ENCODE data around the gene ST6GAL1.
"Not testable (repeated sequence)": the region's sequence is repeated elsewhere in the genome, so short reads cannot be mapped to it uniquely, and the experiment has no call there.

ST6GAL1 gene

DNA sequence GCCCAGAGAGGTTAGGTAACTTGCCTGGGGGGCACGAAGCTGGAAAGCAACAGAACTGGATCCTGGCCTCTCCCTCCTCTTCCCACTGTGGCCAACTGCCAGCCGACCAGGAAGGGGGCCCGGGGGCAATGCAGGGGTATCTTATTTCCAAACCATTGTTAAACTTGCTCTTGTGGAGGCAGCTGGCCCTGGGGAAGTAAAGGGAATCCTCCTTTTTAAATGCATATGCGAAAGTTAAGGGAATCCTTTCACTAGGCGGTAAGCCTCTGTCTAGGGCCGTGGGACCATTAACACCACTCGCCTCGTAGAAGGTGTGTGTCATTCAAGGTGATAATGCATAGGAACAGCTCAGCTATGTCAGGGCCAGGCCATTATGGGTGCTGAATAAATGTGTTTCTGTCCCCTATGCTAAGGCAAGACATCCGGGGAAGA lies 68.6 kb downstream of the ST6GAL1 start:
- no peak for DNase-seq

DNA sequence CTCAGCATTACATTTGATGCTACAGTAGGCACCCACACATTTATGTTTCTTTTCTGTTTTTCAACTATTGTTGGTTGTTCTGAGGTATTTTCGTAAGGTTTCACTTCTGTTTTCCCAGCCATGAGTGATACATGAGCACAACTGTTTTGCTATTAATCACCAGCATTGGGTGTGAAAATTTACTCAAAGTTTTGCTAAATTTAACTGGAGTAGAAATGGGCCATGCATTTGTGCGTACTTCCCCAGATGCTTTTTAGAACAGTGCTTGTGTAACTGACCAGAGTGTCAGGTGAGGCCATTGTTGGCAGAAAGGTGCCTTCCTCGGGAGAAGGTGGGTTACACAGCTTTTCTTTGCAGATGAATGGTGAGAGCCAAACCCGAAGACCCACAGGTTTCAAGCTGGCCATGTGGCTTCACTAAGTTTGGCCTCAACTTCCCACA lies 70.4 kb downstream of the ST6GAL1 start:
- DNase-seq, result no peak

DNA sequence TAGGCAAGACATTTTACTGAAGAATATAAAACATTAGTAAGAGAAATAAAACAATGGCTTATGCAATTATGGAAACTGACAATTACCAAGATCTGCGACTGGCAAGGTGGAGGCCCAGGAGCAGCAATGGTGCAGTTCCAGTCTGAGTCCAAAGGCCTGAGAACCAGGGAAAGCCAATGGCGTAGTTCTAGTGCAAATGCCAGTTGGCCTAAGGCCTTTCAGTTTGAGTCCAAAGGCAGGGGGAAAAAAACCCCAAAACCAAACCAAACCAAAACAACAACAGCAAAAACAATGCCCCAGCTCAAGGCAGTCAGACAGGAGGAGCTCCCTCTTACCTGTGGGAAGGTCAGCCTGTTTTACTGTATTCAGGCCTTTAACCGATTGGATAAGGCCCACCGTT lies 72.6 kb downstream of the ST6GAL1 start:
- no peak for DNase-seq

DNA sequence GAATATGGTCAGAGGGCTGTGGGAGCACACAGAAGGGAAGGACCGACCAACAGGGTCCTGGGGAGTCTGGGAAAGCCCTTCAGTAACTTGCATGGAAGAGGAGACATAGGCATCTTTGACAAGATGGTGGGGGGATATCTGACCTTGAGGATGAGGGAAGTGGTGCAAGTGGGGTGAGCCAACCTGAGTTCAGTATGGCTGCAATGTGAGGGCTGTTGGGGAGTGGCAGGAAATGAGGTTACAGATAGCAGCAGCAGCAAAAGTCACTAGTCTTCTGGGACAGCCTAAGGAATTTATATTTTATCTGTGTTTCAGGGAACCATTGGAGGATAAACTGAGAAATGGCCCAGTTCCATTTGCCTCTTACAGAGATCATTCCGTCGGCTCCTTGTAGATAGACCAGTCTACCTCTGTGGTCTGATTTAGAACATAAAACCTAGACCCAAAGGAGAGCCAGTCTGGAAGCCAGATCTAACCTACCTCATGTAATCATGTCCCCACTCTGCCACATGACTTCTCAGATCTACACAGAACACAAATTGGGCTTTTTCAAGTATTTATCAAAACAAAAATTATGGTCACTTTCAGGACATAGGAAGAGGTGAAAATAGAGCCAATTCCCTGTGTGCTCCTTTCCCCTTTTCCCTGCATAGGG lies 75.6 kb downstream of the ST6GAL1 start:
- no peak for DNase-seq

DNA sequence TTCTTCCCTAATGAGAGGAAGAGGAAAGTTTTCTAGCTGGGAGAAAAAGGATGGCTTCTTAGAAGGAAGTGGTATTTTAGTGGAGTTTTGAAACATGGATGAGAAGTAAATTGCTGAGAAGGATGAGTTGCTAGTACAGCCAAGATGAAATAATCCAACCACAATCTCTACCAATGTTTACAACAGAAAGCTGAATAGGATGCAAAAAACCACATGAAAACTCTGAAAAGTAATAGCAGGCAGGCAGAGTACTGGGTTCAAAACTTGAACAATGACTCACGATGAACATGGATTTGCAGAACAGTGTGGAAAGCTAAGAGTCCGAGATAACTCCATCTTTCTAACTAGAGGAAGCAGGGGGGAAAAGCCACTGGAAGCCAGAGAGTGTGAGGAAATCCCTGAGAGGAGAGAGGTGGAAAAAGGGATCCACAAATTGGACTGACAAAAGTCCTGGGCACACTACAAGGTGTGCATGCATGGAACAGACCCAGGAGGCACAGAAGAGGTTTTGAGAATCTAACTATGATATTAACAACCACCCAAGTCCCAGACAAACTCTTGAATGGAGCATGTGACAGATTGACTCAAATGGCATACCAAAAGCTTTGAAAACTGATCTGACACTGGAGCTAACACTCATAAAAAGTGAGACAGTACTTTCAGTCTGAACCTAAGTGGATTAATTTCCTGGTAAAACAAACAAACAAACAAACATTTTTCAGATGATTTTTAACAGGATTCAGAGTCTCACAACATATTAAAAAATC lies 76.7 kb downstream of the ST6GAL1 start:
- no peak for DNase-seq

DNA sequence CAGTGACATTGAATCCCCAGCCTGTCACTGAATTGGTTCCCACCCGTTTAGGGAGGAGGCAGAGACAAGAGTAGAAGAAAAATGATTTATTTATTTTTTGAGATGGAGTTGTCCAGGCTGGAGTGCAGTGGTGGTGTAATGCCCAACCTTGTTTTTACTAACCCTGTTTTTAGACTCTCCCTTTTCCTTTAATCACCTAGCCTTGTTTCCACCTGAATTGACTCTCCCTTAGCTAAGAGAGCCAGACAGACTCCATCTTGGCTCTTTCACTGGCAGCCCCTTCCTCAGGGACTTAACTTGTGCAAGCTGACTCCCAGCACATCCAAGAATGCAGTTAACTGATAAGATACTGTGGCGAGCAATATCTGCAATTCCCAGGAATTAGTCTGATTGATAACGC lies 80.1 kb downstream of the ST6GAL1 start:
- DNase-seq, result not testable (repeated sequence)

DNA sequence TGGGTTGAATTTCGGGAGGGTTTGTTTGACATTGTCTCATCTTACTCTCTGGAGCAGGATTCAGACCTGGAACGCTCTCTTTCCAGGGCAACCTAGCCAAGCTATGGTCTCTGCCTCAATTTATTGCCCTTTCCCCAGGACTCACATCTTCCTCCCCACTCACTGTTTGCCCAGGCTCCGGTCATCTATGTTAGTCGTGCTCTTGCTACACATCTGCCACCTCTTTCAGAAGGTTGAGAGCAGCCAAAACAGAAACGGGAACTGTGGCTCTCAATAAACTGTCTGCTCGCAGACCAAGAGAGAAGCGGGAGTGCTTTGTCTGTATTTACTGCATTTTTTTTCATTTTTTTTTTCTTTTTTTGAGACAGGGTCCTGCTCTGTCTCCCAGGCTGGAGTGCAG lies 81.6 kb downstream of the ST6GAL1 start:
- DNase-seq, result no peak

DNA sequence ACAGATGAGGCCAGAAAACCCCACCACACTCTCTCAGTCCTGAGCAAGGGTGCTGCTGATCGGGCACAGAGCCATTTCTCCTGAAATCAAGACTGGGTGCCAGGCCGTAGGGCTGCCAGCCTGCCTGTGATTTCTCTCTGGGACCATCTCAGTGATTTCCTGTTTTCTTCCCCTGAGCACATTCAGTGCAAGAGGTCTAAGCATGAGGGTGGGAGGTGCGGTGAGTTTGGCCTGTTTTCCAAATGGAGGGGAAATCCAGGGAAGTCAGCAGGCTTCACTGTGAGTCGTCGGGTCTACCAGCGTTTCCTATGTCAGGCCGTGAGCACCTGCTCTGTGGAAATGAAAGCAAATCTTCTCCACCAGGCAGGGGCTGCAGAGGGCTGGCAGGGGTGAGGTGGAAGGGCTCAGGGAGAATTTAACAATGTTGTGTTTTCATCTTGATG lies 82.3 kb downstream of the ST6GAL1 start:
- peak; percentile 66 for DNase-seq

DNA sequence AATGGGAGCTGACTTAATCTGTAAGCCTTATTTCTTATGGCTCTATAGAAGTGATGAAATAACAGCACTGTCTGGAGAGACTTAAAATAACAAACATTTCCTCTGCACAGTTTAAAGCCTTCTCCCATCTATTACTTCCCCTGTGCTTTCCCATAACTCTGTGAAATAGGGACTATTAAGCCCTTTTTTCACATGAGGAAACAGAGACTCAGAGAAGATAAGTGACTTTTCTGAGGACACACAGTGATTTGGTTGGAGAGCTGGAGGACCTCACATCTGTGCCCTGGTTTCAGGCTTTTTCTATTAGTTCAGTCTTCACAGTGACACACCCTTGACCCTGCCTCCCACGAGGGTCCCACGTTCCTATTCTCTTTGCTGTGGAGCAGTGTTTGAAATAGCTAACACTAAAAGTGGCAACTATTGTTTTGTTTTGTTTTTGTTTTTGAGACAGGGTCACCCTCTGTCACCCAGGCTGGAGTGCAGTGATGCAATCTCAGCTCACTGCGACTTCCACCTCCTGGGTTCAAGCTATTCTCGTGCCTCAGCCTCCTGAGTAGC lies 82.9 kb downstream of the ST6GAL1 start:
- no peak for DNase-seq

DNA sequence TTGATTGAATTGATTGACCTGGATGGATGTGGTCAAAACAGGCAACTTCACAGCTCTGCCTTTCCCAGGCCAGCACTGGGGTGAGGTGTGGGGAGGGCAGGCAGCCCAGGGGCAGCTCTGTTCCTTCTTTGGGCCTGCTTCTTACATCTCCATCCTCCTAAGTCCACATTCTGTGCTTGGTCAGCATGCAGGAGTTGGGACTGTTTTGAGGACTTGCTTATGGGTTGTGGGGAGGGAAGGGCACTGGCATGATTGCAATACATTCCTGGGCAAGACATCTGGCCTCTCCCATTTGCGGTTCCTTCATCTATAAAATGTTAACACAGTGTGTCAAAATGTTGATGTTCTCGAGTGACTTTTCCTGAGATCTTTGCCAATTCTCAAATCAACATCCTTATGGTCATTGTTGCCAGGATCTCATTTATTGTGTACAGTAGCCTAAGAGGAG lies 84.1 kb downstream of the ST6GAL1 start:
- DNase-seq, result no peak

DNA sequence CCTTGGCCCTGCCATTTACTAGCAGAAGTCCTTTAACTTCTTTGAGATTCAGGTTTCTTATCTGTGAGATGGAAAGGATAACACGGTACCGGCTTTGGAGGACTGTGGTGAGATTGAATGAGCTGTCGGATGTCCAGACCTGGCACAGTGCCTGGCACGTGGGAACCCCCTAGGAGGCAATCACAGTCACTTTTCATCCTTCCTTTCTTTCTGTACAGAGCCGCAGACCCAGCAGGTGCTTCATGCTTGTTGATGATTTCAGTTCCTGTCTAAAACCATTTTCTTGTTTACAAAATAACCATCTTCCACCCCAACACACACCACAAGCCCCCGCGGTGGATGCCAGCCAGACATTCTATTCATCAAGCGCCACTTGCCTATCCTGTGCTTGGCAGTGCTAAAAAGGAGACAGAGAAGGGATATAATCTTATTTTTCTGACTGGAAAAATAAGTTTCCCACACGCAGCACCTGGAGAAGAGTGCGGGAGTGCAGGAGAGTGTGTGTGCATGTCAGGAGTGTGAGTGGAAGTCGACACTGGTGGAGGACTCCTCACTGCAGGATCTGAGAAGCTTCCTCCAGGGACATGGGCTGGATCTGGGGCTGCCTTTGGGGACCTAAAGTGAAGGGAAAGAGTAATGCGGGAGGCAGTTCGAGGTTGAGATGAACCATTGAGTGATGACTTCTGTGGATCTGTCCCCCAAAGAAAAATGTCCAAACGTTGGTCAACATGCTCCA lies 85.7 kb downstream of the ST6GAL1 start:
- no peak for DNase-seq

DNA sequence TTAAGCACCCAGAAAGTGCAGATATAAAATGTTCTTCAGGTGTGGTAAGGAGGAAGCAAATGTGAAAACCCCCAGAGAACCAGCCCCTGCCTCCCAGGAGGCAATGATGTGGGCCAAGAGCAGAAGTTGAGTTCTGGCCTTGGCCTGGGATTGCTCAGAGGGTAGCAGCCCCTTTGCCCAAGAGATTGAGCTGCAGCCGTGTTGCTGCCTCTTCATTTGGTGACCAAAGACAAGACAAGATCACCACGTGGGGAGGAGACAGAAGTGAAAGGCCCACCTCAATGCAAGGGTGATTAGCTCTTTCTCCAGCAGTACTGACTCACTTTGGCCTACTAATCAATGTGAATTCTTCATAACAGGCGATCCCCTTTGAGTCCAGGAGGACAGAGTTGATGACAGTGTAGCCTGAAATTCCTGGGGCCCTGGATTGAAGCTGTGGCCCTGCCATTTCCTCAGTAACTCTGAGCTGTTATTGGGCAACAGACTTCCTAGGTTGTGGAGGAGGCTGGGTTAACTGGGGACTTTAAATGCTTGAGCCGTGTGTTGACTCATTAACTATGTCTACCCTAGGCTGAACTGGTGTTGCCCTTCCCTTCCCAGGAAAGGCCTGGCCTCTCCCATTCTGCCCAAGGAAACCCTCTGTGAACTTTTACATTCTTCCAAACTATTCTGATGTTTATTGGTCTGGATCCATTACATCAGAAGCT lies 86.5 kb downstream of the ST6GAL1 start:
- no peak for DNase-seq

DNA sequence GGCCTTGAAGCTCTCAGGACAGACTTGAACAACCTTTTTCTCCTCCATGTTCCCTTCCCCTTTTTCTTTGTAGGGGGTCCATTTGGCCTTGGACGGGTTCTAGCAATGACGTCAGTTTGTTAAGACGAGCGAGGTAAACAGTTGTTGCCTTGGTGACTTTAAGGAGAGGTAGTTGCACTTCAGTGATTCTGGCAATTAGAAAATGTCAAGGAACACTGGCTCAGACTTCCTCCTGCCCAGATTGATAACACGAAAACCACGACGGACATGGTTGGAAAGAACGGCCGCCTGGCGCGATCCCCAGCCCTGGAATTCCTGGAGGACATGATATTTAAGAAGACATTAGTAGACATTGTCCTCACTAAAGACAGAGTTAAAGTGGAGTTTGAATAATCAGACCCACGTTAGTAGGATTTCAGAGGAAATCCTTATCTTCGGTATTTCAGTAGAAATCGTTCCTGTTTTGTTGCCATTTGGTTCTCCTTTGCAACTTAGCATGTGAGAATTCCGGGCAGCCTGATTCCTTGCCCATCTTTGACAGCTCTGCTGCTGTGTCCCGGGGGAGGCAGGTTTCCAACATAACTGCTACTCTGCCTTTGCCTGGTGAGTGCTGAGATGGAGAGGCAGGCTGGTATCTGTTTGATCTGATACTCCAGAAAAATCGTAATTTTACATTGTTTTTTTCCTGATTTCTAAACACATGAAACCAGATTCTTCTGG lies 87.3 kb downstream of the ST6GAL1 start:
- no peak for DNase-seq

DNA sequence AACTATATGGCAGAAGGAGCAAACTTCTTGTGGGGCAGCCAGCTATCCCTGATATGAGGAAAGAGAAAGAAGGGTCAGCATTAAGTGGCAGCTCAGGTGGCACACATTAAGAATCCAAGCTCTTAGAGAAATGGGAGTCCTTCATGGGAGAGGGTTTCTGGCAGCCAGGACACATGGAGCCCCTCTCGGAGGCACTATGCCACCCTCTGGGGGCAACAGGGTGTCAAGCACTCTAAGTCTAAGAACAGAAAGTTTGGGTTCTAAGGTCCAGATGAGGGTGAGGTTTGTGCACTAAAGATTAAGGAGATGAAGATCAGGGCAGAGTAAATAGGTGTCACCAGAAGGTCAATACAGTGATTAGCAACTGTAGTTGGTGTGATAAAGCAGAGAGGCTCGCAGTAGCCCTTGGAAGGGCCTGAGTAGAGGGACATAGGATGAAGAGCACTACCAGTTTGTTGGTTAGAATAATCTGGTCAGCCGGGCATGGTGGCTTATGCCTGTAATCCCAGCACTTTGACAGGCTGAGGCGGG lies 89.3 kb downstream of the ST6GAL1 start:
- DNase-seq, result no peak

DNA sequence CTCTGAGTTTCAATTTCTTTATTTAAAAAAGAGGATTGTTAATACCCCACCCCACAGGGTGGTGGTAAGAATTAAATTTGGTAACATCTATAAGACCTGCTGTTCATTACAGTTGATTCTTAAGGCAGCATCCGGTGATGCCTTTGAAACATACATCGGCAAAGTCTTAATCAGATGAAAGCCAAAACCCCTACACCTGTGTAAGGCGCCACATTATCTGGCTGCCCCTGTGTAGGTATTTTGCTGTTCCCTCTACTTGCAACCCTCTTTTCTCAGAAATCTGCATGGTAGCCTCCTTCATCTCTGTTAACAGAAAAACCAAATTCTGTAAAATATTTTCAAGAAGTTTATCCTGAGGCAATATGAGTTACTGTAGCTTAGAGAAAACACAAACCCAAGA lies 90.0 kb downstream of the ST6GAL1 start:
- no peak for DNase-seq

DNA sequence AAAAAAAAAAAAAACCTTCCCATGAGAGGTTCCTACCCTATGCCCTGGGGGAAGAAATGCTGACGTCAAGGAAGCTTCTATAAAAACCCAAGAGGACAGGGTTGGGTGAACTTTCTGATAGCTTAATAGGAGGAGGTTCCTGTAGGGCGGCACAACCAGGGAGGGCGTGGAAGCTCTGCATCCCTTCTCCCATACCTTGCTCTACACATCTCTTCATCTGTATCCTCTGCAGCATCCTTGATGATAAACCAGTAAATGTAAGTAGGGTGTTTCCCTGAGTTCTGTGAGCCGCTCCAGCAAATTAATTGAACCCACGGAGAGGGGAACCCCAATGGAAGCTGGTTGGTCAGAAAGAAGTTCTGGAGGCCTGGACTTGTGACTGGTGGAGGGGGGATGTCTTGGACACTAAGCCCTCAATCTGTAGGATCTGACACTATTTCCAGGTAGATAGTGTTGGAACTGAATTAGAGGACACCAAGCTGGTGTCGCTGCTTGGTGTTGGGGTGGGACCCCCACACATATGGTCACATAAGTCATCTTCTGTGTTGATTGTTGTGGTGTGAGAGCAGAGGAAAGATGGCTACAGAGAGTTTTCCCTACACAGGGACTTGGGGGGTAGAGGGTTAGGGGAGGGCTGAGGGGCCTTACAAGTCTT lies 91.5 kb downstream of the ST6GAL1 start:
- DNase-seq, result no peak

DNA sequence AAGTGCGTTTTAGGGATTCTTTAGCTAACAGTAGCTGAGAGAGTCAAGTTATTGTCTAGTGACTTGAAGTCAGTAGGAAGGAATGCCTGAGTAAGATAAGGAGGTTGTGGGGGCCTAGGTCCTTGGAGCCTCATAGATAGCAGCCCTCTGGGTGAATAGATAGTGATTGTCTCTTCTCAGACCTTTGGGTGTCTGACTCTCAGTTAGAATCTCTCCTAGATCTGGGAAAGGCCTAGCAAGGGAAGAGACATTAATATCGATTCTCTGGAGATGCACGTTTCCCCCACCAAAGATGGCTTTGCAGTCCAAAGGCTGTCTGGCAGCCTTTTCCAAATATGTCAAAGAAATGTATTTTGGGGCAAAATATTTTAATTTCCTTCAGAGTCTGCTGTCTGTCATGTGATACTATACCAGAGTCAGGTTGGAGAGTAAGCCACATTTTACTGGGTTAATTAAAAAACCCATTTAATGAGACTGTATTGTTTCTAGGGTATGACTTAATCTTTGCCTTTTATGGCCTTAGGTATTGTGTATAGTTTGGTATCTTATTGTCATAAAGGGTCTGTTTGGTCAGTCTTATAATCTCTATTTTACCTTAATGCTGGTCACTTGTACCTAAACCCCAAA lies 92.2 kb downstream of the ST6GAL1 start:
- DNase-seq, result no peak

DNA sequence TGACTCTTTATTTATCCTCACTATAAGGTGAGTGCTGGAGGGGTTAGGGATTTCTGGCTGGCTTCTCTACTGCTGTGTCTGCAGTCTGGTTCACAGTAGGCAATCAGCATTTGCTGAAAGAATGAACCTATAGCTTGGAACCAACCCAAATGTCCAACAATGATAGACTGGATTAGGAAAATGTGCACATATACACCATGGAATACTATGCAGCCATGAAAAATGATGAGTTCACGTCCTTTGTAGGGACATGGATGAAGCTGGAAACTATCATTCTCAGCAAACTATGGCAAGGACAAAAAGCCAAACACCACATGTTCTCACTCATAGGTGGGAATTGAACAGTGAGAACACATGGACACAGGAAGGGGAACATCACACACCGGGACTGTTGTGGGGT lies 93.0 kb downstream of the ST6GAL1 start:
- not testable (repeated sequence) for DNase-seq

DNA sequence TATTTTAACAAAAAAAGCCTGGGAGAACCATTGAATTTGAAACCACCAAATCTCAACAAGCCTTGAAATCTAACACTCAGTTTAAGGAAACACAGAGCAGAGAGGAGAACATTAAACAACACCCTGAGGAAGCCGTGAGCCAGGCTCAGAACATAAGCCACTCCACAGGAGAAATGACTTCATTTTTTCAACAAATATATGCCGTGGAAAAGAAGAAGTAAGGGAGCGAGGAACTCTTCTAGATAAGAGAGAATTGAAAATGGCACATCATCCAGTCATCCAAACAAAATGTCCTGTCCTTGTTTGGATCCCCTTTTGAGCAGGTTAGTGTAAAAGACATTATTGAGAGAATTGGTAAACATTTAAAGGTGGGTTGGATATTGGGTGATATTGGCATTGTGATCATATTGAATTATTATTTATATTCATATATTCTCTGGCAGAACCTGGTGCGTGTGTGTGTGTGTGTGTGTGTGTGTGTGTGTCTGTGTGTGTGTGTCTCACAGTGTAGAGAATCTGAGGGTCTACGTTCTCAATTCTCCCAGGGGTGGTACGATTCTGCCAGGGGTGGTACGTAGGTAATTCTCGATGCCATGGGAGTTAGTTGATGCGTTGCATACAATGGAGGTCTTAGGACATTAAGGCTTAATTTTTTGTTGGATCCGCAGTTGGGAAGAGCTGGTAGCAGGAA lies 94.4 kb downstream of the ST6GAL1 start:
- DNase-seq, result no peak

DNA sequence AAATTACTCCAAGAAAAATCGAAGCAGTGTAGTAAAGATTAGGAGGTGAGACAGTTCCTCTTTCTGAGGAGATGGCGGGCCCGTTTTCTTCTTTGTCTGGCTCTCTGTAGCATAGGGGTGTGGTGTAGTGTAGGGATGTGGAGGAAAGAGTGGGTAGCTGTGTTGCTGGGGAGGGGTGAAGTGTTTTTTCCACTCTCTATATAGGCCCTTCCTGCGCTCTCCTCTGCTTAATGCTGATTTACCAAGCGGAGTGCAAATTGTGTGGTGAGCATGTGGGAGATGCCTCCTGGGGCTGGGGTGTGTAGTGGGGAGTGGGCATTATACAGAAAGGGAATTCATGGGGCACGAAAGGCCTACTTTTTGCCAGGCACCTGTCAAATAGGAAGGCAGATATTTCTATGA lies 94.9 kb downstream of the ST6GAL1 start:
- DNase-seq, result peak; percentile 43

Measured in stimulated activated CD4-positive, alpha-beta T cell treated with anti-CD3 and anti-CD28 coated beads, Interleukin-4, amount 100 ng/mL, for 1 hour (primary cell).